K562 (cell line): ENCODE results near the gene SFPQ. TPM values are rescaled to one million over a fixed set of nuclear protein-coding genes. Genes with fewer than 3 reads are reported as not detected.

Source experiments
- ATAC-seq: fragments of 200-7000 bp; cut with Tn5 transposase; 3 replicates; pipeline ENCODE4 v1.9.1; 2020; ENCODE audit warnings: moderate library complexity
- BruUV-seq: library from RNA; stranded (reverse); fragments of 400-500 nt; replicated peaks from 2 replicates; lab custom pipeline; 2021; lab: Mats Ljungman, UMichigan
- CTCF ChIA-PET: fragments of 300-600 bp; formaldehyde crosslinking; extraction: SDS; loops from one replicate; lab custom pipeline; 2021; ENCODE audit warnings: low intra/inter-chr PET ratio; lab: Yijun Ruan, JAX
- POLR2A ChIA-PET: fragments of 300-600, 350-650 bp; sonication (Branson Sonifier 250); formaldehyde crosslinking; extraction: SDS; loops from one replicate; lab custom pipeline; 2021; ENCODE audit warnings: antibody characterized with exemption, inconsistent platforms; lab: Yijun Ruan, JAX
- DNase-seq, 4 experiments: peaks; one replicate each; pipeline versions ENCODE4 v3.0.0 to v3.0.0-alpha.2; 2011 to 2018; ENCODE audit warnings: low spot score in 3 of 4, mixed read lengths in 3 of 4; ENCODE audit errors: extremely low read depth in 1 of 4
- FAIRE-seq: peaks from 2 replicates; lab custom pipeline; 2011; peaks lifted over from hg19 to GRCh38; lab: Jason Lieb, UNC
- H2AFZ ChIP-seq: 2 replicates; pipeline ENCODE4 v1.6.0; 2011; ENCODE audit warnings: low read depth, low read length, control low read depth, inconsistent platforms
- H3K27ac ChIP-seq: fragments of 200-600 bp; 3 replicates; pipeline ENCODE4 v1.8.0; 2011; ENCODE audit warnings: low read depth, mild to moderate bottlenecking, control low read depth, inconsistent platforms, low read length, moderate library complexity, mixed read lengths; ENCODE audit errors: extremely low read depth
- H3K27me3 ChIP-seq, 2 experiments: fragments of 300-600 bp in 1 of 2; 2 replicates in 1 of 2; 3 replicates in 1 of 2; pipeline versions ENCODE4 v1.6.0 to v1.8.0; 2011; ENCODE audit warnings: inconsistent platforms in 2 of 2, low read length in 2 of 2, mild to moderate bottlenecking in 1 of 2, mixed read lengths in 1 of 2, moderate library complexity in 1 of 2; ENCODE audit not compliant: control insufficient read depth in 2 of 2, insufficient read depth in 2 of 2
- H3K36me3 ChIP-seq: fragments of 300-600 bp; 3 replicates; pipeline ENCODE4 v1.8.0; 2011; ENCODE audit warnings: mild to moderate bottlenecking, low read length, inconsistent platforms; ENCODE audit not compliant: control insufficient read depth, insufficient read depth
- H3K4me1 ChIP-seq, 2 experiments: fragments of 200-600 bp in 1 of 2; replicated peaks in 1 of 2; 2 replicates in 1 of 2; 3 replicates in 1 of 2; pipeline versions ENCODE4 v1.5.1 to v1.8.0; 2011; ENCODE audit warnings: inconsistent platforms in 2 of 2, low read length in 2 of 2, mild to moderate bottlenecking in 1 of 2, mixed read lengths in 1 of 2, moderate library complexity in 1 of 2; ENCODE audit not compliant: control insufficient read depth in 2 of 2, insufficient read depth in 2 of 2
- H3K4me2 ChIP-seq: 2 replicates; pipeline ENCODE4 v1.6.1; 2011; ENCODE audit warnings: low read length, control low read depth, inconsistent platforms, mixed read lengths; ENCODE audit not compliant: insufficient read depth
- H3K4me3 ChIP-seq: fragments of 200-600 bp; sonication (generic), shearing (Covaris generic); 2 replicates; pipeline ENCODE4 v1.5.1; 2016; ENCODE audit warnings: control low read depth, inconsistent platforms
- H3K79me2 ChIP-seq: fragments of 200-600 bp; 3 replicates; pipeline ENCODE4 v1.8.0; 2011; ENCODE audit warnings: low read length, inconsistent platforms; ENCODE audit not compliant: control insufficient read depth, insufficient read depth
- H3K9ac ChIP-seq, 2 experiments: 2 replicates each; pipeline versions ENCODE4 v1.6.0 to v1.6.1; 2011; ENCODE audit warnings: low read depth in 2 of 2, low read length in 2 of 2, control low read depth in 1 of 2, inconsistent platforms in 1 of 2, mild to moderate bottlenecking in 1 of 2, mixed read lengths in 1 of 2; ENCODE audit not compliant: insufficient read depth in 1 of 2
- H3K9me1 ChIP-seq: one replicate; pipeline ENCODE4 v1.6.0; 2011; ENCODE audit warnings: inconsistent platforms, mild to moderate bottlenecking, low read length, moderate library complexity; ENCODE audit not compliant: control insufficient read depth, insufficient read depth
- H3K9me3 ChIP-seq: replicated peaks from 2 replicates; pipeline ENCODE4 v1.5.1; 2011; ENCODE audit warnings: low read depth, low read length, inconsistent platforms; ENCODE audit not compliant: control insufficient read depth, insufficient read depth
- H4K20me1 ChIP-seq: replicated peaks from 2 replicates; pipeline ENCODE4 v1.6.1; 2011; ENCODE audit warnings: low read length, inconsistent platforms, mixed read lengths; ENCODE audit not compliant: control insufficient read depth, insufficient read depth
- CEBPB ChIP-seq: fragments of 450-650 bp; IDR thresholded peaks from 2 replicates; pipeline ENCODE4 v1.6.1; 2016; ENCODE audit warnings: missing genetic modification characterization, missing compliant biosample characterization
- CEBPG ChIP-seq, 3 experiments: fragments of 200-800 bp in 1 of 3; sonication (Bioruptor generic) in 1 of 3; sonication (generic) in 1 of 3; formaldehyde crosslinking in 1 of 3; IDR thresholded peaks in 2 of 3; conservative IDR thresholded peaks in 1 of 3; 2 replicates each; pipeline versions ENCODE4 v1.6.1 to v1.8.0; 2016 to 2022; ENCODE audit warnings: missing compliant biosample characterization in 2 of 3, missing genetic modification characterization in 2 of 3, mild to moderate bottlenecking in 1 of 3, missing genetic modification reagents in 1 of 3
- WGBS: fragments of 100-300 bp; shearing (Covaris generic); methylation state at CpG from one replicate; pipeline ENCODE4 v1.1.6; 2016; ENCODE audit warnings: low coverage, mixed read lengths; ENCODE audit not compliant: insufficient coverage; ENCODE audit errors: missing lambda C conversion rate; 5-methylcytosine and 5-hydroxymethylcytosine counted together
- in situ Hi-C: fragments of 300-500 bp; cut with MboI; formaldehyde crosslinking; loops from 4 replicates; pipeline ENCODE4 v1.15.0; 2018; ENCODE audit warnings: inconsistent platforms, mixed read lengths
- intact Hi-C: fragments of 100-400 bp; cut with micrococcal nuclease; formaldehyde crosslinking; loops from 2 replicates; pipeline ENCODE4 v1.14.2; 2022
- polyA plus RNA-seq, 8 experiments: library from polyadenylated mRNA; depleted of rRNA in 4 of 8; stranded (reverse) in 5 of 8; unstranded in 3 of 8; fragments of >200 nt; fragmentation: Nextera tagmentation in 2 of 8; fragmentation: Illumina TruSeq in 1 of 8; extraction: Ambion mirVana in 2 of 8; extraction: Trizol in 1 of 8; gene quantifications; 2 replicates each; pipeline versions ENCODE4 v1.2.1 to v1.2.3, GENCODE V29; 2011 to 2014; ENCODE audit warnings: inconsistent platforms in 1 of 8, missing spikeins in 1 of 8
- total RNA-seq, 7 experiments: library from RNA; depleted of rRNA in 6 of 7; stranded (reverse); fragments of >200 nt in 6 of 7; fragmentation: Illumina TruSeq in 2 of 7; extraction: Trizol in 2 of 7; gene quantifications; 2 replicates each; pipeline versions ENCODE4 v1.2.1 to v1.2.3, GENCODE V29; 2011 to 2021; ENCODE audit warnings: low replicate concordance in 1 of 7
- TF ChIP-seq, protein P1 (sequence below): fragments of 450-650 bp; IDR thresholded peaks from 2 replicates; pipeline ENCODE4 v1.7.0; 2016; ENCODE audit warnings: borderline replicate concordance

SFPQ gene
- total and polyA plus RNA-seq, 9 of the 15 experiments (the other 6 are each of a cell fraction or from before 2014, with no cell fraction given), result 69.7 to 562 (median 399) TPM

DNA sequence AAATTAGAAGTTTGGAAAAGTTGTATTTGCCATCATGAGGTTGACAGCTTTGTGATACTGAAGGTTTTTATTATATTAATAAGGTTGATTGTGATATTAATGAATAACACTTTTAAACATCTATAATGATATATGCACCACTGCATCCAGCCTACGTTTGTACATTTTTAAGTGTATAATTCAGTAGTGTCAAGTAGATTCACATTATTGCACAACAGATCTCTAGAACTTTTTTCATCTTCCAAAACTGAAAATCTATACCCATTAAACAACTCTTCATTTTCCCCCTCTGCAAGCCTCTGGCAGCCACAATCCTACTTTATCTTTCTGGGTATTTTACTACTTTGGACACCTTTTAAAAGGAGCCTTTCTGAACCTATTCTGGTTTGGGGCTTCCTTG lies 38.3 kb upstream of the SFPQ start:
- TF ChIP-seq CEBPG (CRISPR knock-in tag; IDR thresholded peaks at IDR 0.05) (no peak), CEBPG (tag; conservative IDR thresholded peaks at IDR 0.05 in 1 of 2, IDR thresholded peaks at IDR 0.05 in 1 of 2) (peak in 1 of 2 experiments; percentile 48; a peak in 1 of 4 replicates), CEBPB (tag) (peak; percentile 65)
- TF ChIP-seq, protein P1, sequence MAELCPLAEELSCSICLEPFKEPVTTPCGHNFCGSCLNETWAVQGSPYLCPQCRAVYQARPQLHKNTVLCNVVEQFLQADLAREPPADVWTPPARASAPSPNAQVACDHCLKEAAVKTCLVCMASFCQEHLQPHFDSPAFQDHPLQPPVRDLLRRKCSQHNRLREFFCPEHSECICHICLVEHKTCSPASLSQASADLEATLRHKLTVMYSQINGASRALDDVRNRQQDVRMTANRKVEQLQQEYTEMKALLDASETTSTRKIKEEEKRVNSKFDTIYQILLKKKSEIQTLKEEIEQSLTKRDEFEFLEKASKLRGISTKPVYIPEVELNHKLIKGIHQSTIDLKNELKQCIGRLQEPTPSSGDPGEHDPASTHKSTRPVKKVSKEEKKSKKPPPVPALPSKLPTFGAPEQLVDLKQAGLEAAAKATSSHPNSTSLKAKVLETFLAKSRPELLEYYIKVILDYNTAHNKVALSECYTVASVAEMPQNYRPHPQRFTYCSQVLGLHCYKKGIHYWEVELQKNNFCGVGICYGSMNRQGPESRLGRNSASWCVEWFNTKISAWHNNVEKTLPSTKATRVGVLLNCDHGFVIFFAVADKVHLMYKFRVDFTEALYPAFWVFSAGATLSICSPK, result no peak
- TF ChIP-seq, all 486 proteins: peak for 2
- Histone ChIP-seq H3K4me2 (no peak overlapping the region), H3K9me1 (no peaks in the 10 kb centered on the region), H3K27me3 (no peaks in the 10 kb centered on the region), H3K4me3 (no peak overlapping the region), H3K4me1 (no peaks in the 10 kb centered on the region), H2AFZ (no peak overlapping the region), H3K9ac (no peak overlapping the region), H4K20me1 (no peaks in the 10 kb centered on the region), H3K27ac (no peak overlapping the region), H3K36me3 (no peaks in the 10 kb centered on the region), H3K9me3 (no peaks in the 10 kb centered on the region), H3K79me2 (no peaks in the 10 kb centered on the region)
- CTCF ChIA-PET, result no interaction called here
- in situ Hi-C loops, result no loop called here
- POLR2A ChIA-PET, result interaction anchor here (0.9 to 1.1 kb wide), 2 partner anchors 9 to 16 kb away, joined by 3 to 4 read pairs; no protein-coding TSS in a partner anchor
- intact Hi-C loops, result no loop called here
- DNase-seq, result no peak
- FAIRE-seq, result no peak
- no peak for ATAC-seq
- 0% methylated on average over 1 of the region's 1 CpG for WGBS
- no TSS peak for BruUV-seq
